Muscle layer of duodenum (tissue), 2 donors: ENCODE measurements around the gene RARB.

Experiments used
- H3K27ac ChIP-seq: one replicate; pipeline ENCODE4 v1.7.0; 2013; ENCODE audit warnings: mild to moderate bottlenecking, low read length
- H3K27me3 ChIP-seq: one replicate; pipeline ENCODE4 v1.7.0; 2013; ENCODE audit warnings: low read depth, mild to moderate bottlenecking, control low read depth, low read length
- H3K36me3 ChIP-seq, 2 donors: one replicate each; pipeline ENCODE4 v1.7.0; 2013; ENCODE audit warnings: low read length in 2 of 2, control low read depth in 1 of 2, mild to moderate bottlenecking in 1 of 2; ENCODE audit not compliant: insufficient read depth in 2 of 2, control insufficient read depth in 1 of 2
- H3K4me1 ChIP-seq, 2 donors: one replicate each; pipeline ENCODE4 v1.7.0; 2013; ENCODE audit warnings: low read length in 2 of 2, mild to moderate bottlenecking in 2 of 2, control low read depth in 1 of 2, moderate library complexity in 1 of 2; ENCODE audit not compliant: insufficient read depth in 2 of 2, control insufficient read depth in 1 of 2
- H3K4me3 ChIP-seq, 2 donors: one replicate each; pipeline ENCODE4 v1.7.0; 2013; ENCODE audit warnings: low read length in 2 of 2, low read depth in 1 of 2, mild to moderate bottlenecking in 1 of 2
- H3K9me3 ChIP-seq, 2 donors: one replicate each; pipeline ENCODE4 v1.7.0; 2013; ENCODE audit warnings: low read length in 2 of 2, control low read depth in 1 of 2, mild to moderate bottlenecking in 1 of 2; ENCODE audit not compliant: control insufficient read depth in 1 of 2
- donor health status: healthy.

RARB gene

DNA sequence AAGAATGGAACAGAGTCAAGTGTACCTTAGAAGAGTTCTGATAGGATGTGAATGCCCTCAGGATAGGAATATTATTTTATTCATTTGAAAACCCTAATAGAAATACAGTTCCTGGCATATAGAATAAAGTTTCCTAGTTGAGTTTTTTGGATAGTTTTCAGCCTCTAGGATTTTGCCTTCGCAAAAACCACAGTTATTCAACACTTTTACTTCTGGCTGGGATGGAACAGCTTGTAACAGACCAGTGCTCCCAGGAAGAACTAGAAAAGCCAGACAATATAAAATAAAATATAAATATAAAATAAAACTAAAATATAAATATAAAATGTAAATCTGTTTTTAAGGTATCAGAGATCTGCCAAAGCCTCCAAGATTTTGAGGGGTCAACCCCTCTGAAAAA is 27.5 kb upstream of the RARB start:
- H3K27me3 ChIP-seq = no peaks in the 10 kb centered on the region
- no peak overlapping the region for H3K27ac ChIP-seq
- H3K9me3 ChIP-seq = no peaks in the 10 kb centered on the region
- H3K4me1 ChIP-seq = no peaks in the 10 kb centered on the region
- no peak overlapping the region for H3K4me3 ChIP-seq
- no peaks in the 10 kb centered on the region for H3K36me3 ChIP-seq

DNA sequence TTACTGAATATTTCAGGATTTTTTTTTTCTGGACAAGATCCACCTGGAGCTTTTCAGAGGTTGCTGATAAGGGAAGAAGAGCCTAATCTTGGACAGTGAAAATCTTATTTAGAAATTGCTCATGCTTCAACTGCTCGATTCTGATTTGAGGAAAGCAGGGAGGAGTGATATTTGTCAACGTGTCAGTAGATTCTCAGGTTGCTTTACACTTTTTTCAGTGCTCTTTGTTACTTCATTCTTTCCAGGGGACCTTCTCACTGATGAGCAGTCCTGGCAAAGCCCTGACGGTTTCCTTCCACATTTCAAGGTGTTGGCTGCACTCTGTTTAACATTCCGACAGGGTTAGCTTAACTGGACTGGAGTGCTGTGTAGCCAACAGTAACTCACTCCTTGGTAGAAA is 24.1 kb upstream of the RARB start:
- no peaks in the 10 kb centered on the region for H3K9me3 ChIP-seq
- no peak overlapping the region for H3K27ac ChIP-seq
- H3K27me3 ChIP-seq = no peaks in the 10 kb centered on the region
- H3K4me3 ChIP-seq = no peak overlapping the region
- no peaks in the 10 kb centered on the region for H3K4me1 ChIP-seq
- H3K36me3 ChIP-seq = no peaks in the 10 kb centered on the region

DNA sequence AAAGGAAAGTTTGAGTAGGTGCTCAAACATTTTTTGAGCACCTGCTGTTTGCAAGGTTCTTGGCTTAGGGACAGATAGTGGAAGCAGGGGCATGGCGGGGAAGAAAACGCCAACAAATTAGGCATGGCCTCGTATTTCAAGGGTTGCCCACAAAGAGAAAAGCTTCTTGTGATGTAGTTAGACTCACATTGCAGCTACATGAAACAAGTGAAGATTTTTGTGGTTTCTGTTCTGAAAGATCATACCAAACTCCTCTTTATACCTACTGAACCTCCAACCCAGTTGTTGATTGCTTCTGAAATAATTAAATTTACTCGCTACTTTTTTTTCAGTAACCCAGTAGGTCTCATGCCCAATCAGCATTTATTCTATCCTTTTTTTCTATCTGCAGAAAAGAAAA is 23.5 kb upstream of the RARB start:
- H3K9me3 ChIP-seq = no peaks in the 10 kb centered on the region
- H3K36me3 ChIP-seq = no peaks in the 10 kb centered on the region
- no peaks in the 10 kb centered on the region for H3K27me3 ChIP-seq
- H3K4me1 ChIP-seq = no peaks in the 10 kb centered on the region
- no peak overlapping the region for H3K27ac ChIP-seq
- H3K4me3 ChIP-seq = no peak overlapping the region

DNA sequence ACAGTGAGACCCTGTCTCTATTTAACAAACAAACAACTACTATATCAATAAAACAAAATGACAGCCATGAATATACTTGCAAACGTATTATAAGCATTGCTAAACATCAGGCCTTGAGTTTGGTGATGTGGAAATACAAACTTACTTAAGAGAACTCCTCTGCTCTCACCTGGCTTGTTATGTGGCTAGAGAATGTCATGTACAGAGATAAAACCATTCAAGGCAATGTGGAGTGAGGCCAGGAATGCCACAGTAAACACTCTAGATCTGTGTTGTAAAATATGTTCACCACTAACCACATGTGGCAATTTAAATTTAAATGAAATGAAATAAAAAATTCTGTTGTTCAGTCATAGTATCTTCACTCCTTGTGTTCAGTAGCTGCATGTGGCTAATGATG is 22.7 kb upstream of the RARB start:
- Histone ChIP-seq H3K4me1 (no peaks in the 10 kb centered on the region), H3K4me3 (no peak overlapping the region), H3K36me3 (no peaks in the 10 kb centered on the region), H3K27ac (no peak overlapping the region), H3K9me3 (no peaks in the 10 kb centered on the region), H3K27me3 (no peaks in the 10 kb centered on the region)

DNA sequence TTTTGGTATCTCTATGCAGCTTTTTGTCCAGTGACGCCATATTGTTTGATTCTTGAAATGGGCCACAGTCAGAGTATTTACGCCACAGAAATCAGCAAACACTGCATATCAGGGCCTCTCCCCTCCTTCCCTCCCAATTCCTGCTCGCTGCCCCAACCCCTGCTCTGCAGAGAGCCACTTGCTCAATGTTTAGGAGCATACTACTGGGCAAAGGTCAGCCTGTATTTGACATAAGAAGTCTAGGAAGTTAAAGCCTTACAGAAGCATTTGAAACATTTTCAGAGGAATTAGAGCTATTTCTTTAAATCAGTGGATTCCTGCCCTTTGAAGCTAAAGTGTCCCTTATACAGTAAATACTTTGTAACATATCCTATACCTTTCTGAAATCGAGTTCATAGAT is 17.4 kb upstream of the RARB start:
- H3K36me3 ChIP-seq = no peaks in the 10 kb centered on the region
- no peak overlapping the region for H3K4me3 ChIP-seq
- no peaks in the 10 kb centered on the region for H3K27me3 ChIP-seq
- H3K27ac ChIP-seq = no peak overlapping the region
- H3K9me3 ChIP-seq = no peaks in the 10 kb centered on the region
- no peaks in the 10 kb centered on the region for H3K4me1 ChIP-seq

DNA sequence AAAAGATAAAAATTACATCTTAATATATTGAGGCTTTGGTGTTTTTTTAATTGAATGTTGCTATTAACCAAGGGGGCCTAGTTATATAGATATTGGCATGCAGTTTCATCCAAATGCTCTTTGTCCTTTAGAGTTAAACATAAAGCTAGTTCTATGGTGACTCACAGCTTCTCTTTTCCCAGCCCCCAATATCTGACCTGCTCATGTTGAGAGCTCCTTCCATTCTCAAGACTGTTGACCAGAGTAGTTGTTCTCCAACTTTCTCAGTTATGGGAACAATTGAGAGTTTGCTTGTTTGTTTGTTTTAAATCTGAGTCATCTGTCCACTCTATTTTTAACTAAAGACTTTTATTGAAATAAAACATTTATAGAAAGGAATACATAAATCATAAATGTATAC is 15.8 kb upstream of the RARB start:
- Histone ChIP-seq H3K4me3 (no peak overlapping the region), H3K27ac (no peak overlapping the region), H3K9me3 (no peaks in the 10 kb centered on the region), H3K4me1 (no peaks in the 10 kb centered on the region), H3K36me3 (no peaks in the 10 kb centered on the region), H3K27me3 (no peaks in the 10 kb centered on the region)

DNA sequence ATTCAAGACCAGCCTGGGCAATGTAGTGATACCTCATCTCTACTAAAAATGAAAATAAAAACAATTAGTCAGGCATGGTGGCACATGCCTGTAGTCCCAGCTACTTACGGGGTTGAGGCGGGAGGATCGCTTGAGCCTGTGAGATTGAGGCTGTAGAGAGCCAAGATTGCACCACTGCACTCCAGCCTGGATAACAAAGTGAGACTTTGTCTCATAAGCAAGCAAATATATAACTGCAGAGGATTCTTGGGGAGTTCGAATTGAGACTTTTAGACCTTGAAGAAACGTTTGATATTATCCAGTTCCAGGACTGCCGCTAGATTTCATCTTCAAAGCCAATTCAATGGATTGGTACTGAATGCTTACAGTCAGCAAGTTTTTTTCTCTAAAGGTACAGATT is 11.9 kb upstream of the RARB start:
- H3K27ac ChIP-seq = no peak overlapping the region

DNA sequence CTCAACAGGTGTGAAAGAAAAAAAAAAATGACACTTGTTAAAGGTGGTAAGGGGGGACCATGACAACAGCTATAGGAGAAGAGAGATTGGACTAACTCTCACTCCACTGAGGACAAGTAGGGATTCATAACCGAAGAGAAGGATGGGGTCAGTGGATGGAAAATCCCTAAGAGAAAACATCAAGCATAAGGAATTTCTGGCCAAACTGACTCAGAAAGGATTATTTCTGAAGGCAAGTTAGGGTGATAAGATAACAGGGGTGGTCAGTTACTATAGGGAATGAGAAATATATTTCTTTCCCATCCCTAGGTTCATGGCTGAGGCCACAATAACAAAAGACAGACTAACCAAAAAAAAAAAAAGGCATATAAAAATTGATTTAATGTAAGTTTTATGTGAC is 9.5 kb upstream of the RARB start:
- Histone ChIP-seq H3K27ac (no peak overlapping the region), H3K36me3 (no peaks in the 10 kb centered on the region), H3K4me1 (no peaks in the 10 kb centered on the region), H3K27me3 (no peaks in the 10 kb centered on the region), H3K4me3 (no peak overlapping the region), H3K9me3 (no peaks in the 10 kb centered on the region)

More for the DNA sequence above, 11.9 kb upstream of the RARB start:
- no peaks in the 10 kb centered on the region for H3K27me3 ChIP-seq
- H3K4me3 ChIP-seq = no peak overlapping the region
- no peaks in the 10 kb centered on the region for H3K9me3 ChIP-seq
- no peaks in the 10 kb centered on the region for H3K4me1 ChIP-seq
- no peaks in the 10 kb centered on the region for H3K36me3 ChIP-seq

DNA sequence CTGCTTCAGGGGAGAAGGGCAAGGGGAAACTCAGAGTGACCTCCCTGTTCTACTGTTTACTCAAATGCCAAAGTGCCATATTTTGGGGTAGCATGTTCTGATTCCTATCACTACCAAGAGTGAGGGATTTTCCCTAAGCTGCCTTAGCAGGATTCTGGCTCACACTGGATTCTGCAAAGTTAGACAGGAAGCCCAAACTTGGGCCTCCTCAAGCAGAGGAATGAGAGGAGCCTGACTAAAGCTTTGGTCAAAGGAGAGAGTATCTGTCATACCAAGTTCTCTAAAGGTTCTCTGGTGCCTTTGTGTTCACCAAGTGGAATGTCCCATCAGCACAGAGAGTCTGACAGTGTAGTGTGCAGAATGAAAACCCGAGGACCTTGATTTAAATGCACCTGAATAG is 8.8 kb upstream of the RARB start:
- Histone ChIP-seq H3K27ac (no peak overlapping the region), H3K4me3 (no peak overlapping the region), H3K27me3 (no peaks in the 10 kb centered on the region), H3K9me3 (no peaks in the 10 kb centered on the region), H3K36me3 (no peaks in the 10 kb centered on the region), H3K4me1 (no peaks in the 10 kb centered on the region)

DNA sequence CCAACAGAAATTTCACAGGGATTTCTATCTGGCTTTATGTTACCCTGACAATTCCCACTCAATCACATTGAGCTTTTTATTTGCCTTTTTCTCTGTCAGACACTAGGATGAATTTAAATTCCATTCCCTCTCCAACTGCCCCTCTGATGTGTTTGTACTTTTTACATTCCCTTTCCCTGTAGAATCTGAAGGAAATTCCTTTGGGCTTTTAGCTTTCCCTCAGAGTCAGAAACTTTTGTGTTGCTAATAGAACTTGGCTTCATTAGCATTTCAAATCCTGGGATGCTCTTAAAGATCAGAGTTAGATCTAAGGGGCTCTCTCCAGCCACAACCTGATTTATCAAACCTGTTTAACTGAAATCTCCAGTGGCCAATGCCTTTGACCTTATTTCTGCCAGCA is 7.9 kb upstream of the RARB start:
- H3K4me3 ChIP-seq = no peak overlapping the region
- H3K36me3 ChIP-seq = no peaks in the 10 kb centered on the region
- H3K9me3 ChIP-seq = no peaks in the 10 kb centered on the region
- no peak overlapping the region for H3K27ac ChIP-seq
- no peaks in the 10 kb centered on the region for H3K4me1 ChIP-seq
- H3K27me3 ChIP-seq = no peaks in the 10 kb centered on the region

DNA sequence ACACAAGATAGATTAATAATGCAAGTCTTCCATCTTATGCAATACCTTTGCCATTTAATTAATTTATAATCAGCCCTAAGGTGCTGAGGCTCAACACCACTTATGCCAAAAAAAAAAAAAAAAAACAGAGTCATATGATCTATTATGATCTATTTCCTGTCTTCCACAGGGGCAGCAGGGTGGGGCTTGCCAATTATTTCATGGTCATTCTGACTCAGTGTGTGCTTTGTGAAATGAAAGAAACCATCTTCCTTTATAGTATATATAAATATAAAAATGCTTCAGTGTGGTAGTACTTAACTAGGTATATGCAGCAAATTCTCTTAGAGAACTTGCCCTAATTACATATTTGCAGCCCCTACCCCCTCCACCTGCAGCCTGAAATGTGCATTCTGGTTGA is 7.2 kb upstream of the RARB start:
- Histone ChIP-seq H3K4me3 (no peak overlapping the region), H3K27me3 (no peaks in the 10 kb centered on the region), H3K27ac (no peak overlapping the region), H3K9me3 (no peaks in the 10 kb centered on the region), H3K36me3 (no peaks in the 10 kb centered on the region), H3K4me1 (no peaks in the 10 kb centered on the region)

DNA sequence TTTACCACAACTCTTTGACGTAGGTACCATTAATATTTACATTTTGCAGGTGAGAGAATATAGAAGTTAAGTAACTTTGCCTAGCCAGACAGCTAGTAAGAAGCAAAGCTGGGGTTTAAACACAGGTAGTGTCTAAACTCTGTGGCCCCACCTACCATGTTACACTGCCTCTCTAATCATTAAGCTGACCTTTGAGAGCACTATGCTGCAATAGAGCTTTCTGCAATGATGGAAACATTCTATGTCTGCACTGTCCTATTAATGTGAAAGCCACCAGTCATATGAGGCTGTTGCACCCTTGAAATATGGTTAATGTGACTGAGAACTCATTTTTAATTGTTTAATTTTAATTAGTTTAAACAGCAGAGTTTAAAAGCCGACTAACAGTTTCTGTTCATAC is 6.3 kb upstream of the RARB start:
- H3K27me3 ChIP-seq = no peaks in the 10 kb centered on the region
- H3K9me3 ChIP-seq = no peaks in the 10 kb centered on the region
- no peaks in the 10 kb centered on the region for H3K36me3 ChIP-seq
- no peak overlapping the region for H3K4me3 ChIP-seq
- H3K4me1 ChIP-seq = peaks cover 0 to 5% of the 10 kb centered on the region in 2 donors
- no peak overlapping the region for H3K27ac ChIP-seq
